Measurements from ENCODE around the gene NANS. TPM values are rescaled to one million over a fixed set of nuclear protein-coding genes. Genes with fewer than 3 reads are reported as not detected.

The NANS gene
- total and polyA plus RNA-seq, 2 of the 13 experiments (the other 11 are each of a cell fraction or from before 2014, with no cell fraction given) = 86.9 to 203 TPM

GRCh38 chr9:98050351-98050750 lies 6.2 kb upstream of the NANS start (continued):
- TF ChIP-seq SNAPC4 (CRISPR knock-in tag; IDR thresholded peaks at IDR 0.05) (no peak), ZNF382 (CRISPR knock-in tag; IDR thresholded peaks at IDR 0.05; ENCODE audit: borderline replicate concordance) (no peak), THAP7 (CRISPR knock-in tag; IDR thresholded peaks at IDR 0.05) (no peak), ZNF430 (CRISPR knock-in tag; IDR thresholded peaks at IDR 0.05) (no peak), ZNF761 (CRISPR knock-in tag; conservative IDR thresholded peaks at IDR 0.05) (no peak), MYPOP (CRISPR knock-in tag; IDR thresholded peaks at IDR 0.05) (no peak), ZBTB37 (CRISPR knock-in tag; IDR thresholded peaks at IDR 0.05) (no peak), TAF1 (CRISPR knock-in tag; IDR thresholded peaks at IDR 0.05) (no peak), FLYWCH1 (CRISPR knock-in tag; IDR thresholded peaks at IDR 0.05) (no peak), CEBPB (IDR thresholded peaks at IDR 0.05; ENCODE audit: borderline replicate concordance, low read depth, low read length) (no peak), ZNF234 (CRISPR knock-in tag; conservative IDR thresholded peaks at IDR 0.05) (no peak), BCLAF1 (IDR thresholded peaks at IDR 0.05) (no peak), HES4 (CRISPR knock-in tag; IDR thresholded peaks at IDR 0.05; ENCODE audit: borderline replicate concordance) (no peak), RNF219 (CRISPR knock-in tag; IDR thresholded peaks at IDR 0.05) (no peak)

Measured in HepG2 (cell line).